Daoy (cell line): ENCODE data around the gene WHRN. TPM values are rescaled to one million over a fixed set of nuclear protein-coding genes. Genes with fewer than 3 reads are reported as not detected.

Source experiments
- DNase-seq: peaks from one replicate; pipeline ENCODE4 v3.0.0-alpha.2; 2015; ENCODE audit warnings: low read depth
- total RNA-seq: library from RNA; depleted of rRNA; stranded (reverse); fragments of >200 nt; shearing (Covaris generic); gene quantifications from 2 replicates; pipeline ENCODE4 v1.2.3, GENCODE V29; 2014; rRNA removed

The WHRN gene
- total RNA-seq, 1 experiment from 2014 or later: 1.6 TPM

DNA sequence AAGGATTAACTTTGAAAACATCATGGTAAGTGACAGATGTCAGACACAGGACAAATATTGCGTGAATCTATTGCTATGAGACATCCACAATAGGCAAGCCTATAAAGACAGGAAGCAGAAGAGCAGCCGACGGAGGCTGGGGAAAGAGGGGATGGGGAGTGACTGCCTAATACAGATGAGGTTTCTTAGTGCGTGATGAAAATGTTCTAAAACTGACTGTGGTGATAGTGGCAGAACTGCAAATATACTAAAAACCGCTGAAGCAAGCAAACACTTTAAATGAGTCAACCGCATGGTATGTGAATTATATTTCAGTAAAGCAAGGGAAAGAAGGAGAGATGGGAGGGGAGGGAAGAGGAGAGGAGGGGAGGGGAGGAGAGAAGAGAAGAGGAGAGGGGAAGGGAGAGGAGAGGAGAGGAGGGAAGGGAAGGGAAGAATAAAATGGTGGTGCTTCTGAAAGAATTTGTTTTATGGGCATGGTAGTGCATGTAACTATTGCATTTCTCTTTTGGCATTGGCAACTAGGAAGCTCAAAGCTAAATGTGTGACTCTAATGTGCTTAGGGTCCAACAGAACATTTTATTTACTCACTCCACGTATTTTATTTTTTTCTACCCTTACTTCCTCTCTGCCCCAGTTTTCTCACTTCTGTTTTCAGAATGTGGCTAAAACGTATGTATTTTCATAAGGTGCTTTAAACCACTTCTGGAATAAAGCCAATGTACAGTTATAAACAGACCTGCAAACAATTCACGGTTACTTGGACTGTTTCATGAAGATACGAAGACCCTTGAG is 138.7 kb downstream of the WHRN start:
- DNase-seq: peak; percentile 83

- DNase-seq: no peak
Observed at GRCh38 chr9:114365194-114365593, 140.1 kb downstream of the WHRN start.

DNA sequence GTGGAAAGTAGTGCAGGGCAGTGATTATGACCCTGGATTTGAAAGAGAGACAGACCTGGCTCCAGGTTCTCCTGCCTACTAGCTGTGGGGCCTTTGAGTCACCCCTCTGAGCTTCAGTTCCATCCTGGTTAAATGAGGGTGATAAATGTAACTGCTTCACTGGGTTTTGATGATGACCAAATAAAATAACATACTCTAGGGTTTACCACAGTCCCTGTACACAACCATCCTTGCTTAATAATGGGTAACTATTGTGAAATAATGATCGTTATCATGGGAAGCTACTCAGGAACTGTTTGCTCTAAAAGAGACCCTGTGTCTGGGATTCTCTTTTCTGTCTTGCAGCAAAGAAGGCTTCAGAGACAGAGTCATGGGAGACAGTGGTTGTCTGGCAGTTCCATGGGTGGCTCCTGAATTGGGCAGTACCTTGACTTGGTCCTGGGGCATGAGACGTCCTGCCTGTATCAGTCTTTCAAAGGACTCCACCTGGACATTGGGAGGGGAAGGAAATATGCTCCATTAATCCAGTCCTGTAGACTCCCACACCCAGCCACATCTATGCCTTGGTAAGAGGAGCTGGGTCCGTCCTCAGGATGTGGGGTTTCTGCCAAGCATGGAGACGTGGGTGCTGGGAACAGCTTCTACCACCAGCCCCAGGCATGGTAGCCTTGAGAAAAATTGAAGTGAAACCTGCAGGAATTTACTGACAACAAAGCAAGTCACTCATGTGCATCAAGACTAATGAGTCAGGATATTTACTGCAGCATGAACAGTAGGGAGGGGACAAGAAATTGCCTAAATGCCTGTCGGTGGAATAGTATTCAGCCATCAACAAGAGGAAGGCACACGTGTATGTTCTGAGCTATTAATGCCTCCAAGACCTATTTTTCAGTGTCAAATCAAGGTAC is 140.9 kb downstream of the WHRN start:
- DNase-seq: peak; percentile 82

- no peak for DNase-seq
Observed at GRCh38 chr9:114363424-114363823, 141.8 kb downstream of the WHRN start.

DNA sequence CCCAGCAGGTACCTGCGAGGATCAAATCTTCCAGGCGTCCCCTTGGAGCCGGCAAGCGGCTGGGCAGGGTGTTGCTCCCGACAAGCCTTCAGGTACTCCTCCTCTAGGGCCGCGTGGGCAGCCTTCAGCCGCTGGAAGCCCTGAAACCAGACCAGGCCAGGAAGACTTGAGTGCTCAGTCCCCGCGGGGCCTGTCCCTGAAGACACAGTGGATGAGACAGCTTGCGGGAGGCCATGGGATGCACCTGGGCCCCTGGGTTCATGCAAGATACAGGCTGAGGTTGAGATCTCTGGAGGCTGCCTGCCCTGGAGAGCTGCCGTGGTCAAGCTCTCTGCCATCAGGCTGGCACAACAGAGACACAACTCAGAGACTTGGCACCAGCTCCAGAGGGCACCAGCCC is 142.9 kb downstream of the WHRN start:
- no peak for DNase-seq

DNA sequence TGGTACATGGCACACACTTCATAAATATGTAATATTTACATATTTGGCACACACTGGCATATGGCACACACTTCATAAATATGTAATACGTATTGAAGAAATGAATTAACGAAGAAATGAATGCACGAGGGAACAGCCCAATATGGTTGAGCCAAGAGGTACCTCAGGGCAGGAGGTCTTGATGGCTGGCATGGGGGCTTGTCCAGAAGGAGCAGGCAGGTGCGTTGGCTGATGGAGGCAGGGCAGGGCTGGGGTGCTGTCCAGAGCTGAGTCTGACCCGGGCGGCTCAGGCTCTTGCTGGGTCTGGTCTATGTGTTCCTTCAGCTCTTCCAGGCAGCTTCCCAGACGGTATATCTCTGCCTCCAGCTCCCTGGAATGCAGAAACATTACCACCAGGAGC is 143.7 kb downstream of the WHRN start:
- no peak for DNase-seq

DNA sequence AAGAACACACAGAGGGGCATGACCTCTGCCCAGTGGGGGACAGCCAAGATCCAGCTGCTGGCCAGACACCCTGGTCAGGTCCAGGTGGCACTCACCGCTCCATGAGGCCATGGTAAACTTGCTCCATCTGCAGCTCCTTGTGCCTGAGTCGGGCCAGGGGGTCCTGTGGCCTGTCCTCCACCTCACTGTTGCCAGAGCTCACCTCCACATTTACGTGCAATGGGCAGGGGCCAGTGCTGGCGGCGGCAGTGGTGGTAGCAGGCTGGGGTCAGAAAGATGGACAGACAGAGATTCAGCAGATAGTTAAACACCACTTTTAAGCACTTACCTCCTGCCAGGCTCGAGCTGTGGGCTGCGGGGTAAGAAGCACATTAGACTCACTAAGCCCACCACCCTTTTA is 145.5 kb downstream of the WHRN start:
- DNase-seq: no peak

DNA sequence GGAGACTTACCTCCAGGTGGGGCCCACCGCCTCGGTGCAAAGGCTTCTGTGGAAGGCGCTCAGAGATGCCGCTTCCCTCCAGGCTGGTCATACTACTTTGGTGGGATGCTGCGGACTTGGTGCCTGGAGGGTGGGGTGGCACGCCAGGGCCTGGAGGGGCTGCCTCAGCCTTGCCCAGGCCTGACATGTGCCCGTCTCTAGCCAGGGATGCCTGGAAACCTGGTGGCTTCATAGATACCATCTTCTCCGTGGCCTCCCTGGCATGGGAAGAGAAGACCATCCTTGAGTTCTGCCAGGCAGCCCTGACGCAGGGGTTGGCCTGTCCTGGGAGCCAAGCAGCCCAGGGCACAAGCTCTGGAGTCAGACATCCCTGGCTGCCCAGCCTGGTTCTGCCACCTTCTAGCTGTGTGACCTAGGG is 147.4 kb downstream of the WHRN start:
- no peak for DNase-seq

- no peak for DNase-seq
Observed at GRCh38 chr9:114357360-114357759, 147.9 kb downstream of the WHRN start.

DNA sequence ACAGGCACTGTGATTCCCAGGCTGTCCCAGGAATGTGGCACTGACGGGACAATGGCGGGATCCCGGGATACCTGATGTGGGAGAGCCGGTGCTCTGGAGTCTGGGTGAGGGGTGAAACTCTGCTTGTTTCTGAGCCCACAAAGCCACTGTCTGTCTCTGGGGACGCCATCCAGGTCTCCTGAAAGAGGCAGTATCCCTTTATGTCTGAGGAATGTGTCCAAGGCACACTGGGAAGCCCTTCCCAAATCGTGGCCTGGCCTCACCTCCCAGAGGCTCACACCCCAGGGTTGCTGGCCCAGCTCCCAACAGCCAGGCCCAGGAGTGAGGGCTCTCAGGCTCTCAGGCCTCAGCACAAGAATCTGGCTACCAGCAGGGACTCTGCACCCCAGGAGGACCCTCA is 148.5 kb downstream of the WHRN start:
- no peak for DNase-seq

DNA sequence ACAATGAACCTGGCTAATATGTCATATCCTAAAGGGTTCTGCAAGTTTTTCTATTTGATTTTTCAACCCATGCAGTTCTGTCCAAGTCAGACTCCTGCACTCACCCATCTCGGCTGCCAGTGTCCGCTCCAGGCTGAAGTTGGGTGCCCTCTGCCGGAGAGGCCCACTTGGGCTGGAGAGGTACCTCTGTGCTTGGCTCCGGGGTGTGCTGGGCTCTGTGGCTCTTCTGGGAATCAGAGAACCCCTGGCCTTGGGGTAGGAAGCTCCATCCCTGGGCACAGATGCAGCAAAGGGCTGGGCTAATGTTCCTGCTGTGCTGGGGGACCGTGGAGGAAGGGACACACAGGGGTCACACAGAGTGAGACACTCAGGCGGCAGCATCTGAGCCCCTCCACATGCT is 149.5 kb downstream of the WHRN start:
- DNase-seq: no peak

Other genes with a start within 250 kb of the WHRN start
- not detected in 2 replicates for gene ORM1, start 182.4 kb downstream of the WHRN start, total RNA-seq
- gene ORM2, start 175.6 kb downstream of the WHRN start, total RNA-seq: not detected in 2 replicates
- gene AKNA, start 117.5 kb downstream of the WHRN start, total RNA-seq: 1.5 and 2.9 TPM in 2 replicates
- 172 and 207 TPM in 2 replicates for gene ATP6V1G1, start 82.3 kb upstream of the WHRN start, total RNA-seq
- gene TMEM268, start 105.8 kb upstream of the WHRN start, total RNA-seq: 5.5 and 7.7 TPM in 2 replicates
- gene TEX53, start 152.3 kb upstream of the WHRN start, total RNA-seq: not detected in 2 replicates
- gene TEX48, start 176.7 kb upstream of the WHRN start, total RNA-seq: not detected in 2 replicates